ENCODE results near the gene NLRP6.
"Not testable (repeated sequence)": the region's sequence is repeated elsewhere in the genome, so short reads cannot be mapped to it uniquely, and the experiment has no call there.

The NLRP6 gene

DNA sequence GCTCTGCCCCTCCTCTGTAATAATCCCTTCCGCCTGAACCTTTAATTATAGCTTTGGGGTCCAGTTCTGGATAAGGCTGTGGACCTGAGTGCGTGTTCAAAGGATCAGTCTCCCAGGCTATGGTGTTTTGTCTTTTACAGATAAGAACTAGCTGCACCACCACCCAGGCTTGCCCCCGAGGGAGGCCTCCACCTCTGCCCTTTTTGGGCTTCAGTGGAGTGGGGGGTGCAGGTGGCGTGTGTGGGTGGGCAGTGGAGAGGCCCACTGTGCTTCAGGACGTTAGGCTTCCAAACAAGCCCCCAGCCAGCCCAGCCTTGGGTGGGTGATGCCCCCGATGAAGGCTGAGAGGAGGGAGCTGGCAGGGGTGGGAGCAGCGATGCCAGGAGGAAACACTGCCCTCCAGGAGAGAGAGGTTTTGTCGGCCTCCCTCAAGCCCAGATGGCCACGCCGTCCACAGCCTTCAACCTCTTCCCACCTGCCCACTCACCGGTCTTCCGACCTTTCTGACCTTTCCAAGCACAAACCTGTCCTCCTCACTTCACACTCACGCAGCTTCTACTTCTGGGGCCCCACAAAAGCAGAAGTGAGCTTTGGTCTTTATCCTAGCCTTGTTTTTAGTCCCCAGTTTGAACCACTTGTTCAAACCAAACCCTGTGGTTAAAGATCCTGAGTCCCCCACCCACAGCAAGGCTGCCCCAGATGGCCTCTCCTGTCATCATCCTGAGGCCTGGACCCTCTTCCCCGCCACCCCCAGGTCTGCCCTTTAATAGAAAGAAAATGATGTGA lies 21.1 kb upstream of the NLRP6 start:
- no peak for DNase-seq (ENCODE audit: low read depth)

DNA sequence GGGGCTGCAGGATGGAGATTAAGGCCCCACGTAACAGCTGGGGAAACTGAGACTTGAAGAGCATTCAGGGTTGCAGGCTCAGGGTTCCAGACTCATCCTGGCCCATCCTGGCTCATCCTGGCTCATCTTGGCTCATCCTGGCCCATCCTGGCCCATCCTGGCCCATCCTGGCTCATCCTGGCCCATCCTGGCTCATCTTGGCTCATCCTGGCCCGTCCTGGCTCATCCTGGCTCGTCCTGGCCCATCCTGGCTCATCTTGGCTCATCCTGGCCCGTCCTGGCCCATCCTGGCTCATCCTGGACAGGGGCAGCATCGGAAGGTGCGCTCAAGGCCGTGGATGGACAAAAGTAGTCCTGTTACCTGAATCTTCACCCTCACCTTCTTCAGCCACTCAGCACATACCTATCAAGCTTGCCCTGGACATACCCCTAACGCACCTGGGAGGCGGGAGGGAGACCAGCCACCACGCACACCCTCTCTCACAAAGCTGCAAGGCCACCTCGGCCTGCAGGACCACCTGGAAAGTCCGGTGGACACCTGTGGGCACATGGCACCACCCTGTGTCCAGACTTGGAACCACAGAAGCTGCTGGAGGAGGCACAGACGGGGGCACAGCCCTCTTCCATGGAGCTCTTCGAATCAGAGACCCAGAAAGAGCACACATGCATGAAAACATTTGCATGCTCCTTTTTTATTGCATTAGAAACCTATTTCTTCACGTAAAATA lies 20.3 kb upstream of the NLRP6 start:
- no peak for DNase-seq (ENCODE audit: low read depth)

DNA sequence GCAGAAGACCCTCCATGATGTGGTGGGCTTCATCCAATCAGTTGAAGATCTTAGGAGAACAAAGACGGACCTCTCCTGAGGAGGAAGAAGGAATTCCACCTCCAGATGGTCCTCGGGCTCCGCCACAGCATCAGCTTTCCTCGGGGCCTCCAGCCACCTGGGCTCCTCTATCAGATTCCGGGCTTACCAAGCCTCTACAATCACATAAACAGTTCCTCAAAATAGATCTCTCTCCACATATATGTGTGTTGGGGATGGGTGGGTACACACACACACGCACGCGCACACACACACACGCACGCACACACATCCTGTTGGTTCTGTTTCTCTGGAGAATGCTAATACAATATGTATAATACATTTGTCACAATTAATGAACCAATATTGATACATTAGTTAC lies 18.8 kb upstream of the NLRP6 start:
- no peak for DNase-seq (ENCODE audit: low read depth)

DNA sequence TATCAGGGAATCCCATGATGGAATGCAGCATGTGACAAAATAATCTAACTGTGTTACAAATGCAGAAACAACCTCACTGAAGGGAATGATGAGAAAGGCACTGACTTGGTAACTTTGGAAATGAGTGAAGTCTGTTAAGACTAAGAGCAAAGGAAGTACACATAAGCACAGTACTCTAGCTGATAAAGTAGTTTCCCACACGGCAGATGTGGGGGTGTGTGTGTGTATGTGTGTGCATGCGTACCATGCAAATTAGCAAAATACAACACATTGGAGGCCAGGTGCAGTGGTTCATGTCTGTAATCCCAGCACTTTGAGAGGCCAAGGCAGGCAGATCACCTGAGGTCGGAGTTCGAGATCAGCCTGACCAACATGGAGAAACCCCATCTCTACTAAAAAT lies 16.6 kb upstream of the NLRP6 start:
- no peak for DNase-seq (ENCODE audit: low read depth)

DNA sequence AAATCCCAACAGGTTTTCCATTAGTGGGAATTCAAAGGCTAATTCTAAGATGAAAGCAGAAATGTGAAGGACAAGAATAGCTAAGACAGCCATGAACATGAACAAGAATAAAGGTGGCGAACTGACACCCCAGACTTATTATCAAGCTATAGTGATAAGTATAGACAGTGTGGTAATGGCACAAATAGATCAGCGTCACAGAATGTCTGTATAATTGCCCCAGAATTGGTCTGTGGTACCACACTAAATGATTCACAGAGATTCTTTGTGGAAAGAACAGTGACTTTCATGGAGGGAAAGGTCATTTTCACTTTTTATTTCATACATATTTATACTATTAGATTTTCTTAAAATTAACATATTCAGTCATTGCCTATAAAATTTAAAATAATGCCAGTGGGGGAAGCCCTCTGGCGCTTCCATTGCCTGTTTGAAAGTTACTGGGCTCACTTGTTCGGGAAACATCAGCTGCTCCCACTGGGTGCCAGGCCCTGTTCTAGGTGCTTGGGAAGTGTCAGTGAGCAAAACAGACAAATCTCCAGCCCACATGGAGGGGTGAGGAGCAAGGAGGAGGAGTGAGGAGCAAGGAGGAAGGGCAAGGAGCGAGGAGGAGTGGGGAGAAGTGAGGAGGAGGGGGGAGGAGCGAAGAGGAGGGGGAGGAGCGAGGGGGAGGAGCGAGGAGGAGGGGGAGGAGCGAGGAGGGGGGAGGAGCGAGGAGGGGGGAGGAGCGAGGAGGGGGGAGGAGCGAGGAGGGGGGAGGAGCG lies 11.3 kb upstream of the NLRP6 start:
- no peak for DNase-seq (ENCODE audit: low read depth)

DNA sequence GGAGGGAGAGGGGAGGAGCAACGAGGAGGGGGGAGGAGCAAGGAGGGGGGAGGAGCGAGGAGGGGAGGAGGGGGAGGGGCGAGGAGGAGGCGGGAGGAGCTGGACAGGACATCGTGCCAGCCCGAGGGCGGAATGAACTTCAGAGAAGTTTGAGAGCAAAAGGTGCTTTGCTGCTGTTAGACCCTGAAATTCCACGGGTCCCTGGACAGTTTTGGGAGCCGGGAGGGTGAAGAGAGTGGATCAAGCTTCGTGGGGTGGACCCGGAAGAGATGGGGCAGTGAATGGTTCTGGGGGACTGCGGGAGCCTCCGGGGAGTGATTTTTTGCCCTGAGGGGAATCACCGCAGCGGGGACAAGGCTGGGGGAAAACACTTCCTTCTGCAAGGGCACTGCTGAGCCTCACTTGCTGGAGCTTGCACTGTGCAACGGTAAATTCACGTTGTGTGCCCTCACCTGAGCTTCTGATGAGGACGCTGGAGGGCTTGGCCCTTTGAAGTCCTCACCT lies 10.7 kb upstream of the NLRP6 start:
- DNase-seq (ENCODE audit: low read depth), result no peak

DNA sequence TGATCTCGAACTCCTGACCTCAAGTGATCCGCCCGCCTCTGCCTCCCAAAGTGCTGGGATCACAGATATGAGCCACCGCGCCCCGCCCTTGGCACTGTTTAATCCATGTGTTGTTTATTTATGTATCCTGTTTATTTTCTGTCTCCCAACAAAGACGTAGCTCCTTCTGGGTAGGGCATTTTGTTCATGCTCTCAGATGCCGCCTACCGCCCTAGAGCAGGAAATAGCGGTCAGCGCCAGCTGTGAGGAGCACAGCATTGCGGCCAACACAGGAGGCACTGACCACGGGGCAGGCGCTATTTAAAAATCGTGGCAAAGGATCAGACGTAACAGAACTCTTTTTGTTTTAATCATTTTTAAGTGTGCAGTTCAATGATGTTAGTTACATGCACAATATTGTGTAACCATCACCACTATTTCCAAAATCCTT lies 9.5 kb upstream of the NLRP6 start:
- DNase-seq (ENCODE audit: low read depth), result not testable (repeated sequence)

DNA sequence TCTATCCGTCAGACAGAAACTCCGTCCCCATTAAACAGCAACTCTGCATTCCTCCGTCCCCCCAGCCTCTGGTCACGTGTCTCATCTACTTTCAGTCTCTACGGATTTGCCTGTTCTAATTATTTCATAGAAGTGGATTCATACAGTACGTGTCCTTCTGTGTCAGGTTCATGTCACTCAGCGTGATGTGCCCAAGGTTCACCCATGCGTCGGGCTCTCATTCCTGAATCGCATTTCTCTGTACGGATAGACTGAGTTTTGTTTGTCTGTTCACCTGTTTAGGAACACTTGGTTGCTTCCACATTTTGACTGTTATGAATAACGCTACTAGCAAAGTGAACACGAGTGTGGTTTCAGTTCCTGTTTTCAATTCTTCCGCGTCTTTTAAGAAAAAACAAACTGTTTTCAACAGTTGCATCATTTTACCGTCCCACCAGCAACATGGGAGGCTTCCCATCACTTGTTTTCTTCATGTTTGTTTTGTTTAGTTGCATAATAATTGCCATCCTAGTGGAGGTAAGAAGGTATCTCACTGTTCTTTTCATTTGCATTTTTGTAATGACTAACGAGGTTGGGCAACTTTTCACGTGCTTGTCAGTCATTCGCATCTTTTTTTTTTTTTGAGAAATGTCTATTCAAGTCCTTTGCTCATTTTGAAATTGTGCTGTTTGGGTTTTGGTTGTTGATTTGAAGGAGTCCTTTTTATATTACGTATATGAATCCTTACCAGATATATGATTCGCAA lies 8.9 kb upstream of the NLRP6 start:
- DNase-seq (ENCODE audit: low read depth), result no peak

DNA sequence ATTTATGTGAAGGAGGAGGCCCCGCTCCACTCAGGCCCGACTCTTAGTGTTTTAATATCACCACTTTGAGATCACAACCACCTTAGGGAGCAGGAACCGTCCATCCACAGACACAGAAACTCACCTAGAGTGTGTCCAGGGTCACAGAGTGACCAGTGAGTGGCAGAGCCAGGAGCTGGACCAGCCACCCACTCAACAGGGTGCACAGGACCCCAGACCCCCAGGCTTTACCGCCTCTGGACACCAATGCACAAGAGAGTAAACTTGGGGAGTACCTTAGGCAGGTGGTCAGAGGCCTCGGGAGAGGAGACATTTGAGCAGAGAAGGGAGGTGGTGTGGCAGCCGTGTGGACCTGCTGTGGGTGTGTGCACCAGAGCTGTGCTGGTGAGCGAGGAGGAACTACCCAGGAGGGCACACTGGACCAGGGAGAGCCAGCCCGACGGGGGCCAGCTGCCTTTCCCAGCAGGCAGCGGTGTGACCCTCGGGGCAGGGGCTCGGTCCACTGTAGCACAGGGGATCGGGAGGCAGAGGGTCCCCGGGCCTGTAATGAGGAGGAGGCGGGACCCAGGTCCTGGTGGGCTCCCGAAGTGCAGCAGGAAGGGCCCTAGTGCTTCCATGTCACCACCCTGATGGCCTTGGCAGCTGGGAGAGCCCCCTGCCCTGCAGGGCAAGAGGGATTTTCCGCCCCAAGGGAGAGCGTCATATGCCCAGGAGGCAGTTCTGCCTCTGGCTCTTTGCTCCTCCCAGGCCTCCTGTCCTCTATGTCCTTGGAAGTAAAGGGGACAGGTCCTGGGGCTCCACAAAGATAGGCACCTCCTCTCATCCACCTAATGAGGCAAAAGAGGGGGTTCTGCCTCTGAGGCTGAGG lies 7.5 kb upstream of the NLRP6 start:
- DNase-seq (ENCODE audit: low read depth), result no peak

DNA sequence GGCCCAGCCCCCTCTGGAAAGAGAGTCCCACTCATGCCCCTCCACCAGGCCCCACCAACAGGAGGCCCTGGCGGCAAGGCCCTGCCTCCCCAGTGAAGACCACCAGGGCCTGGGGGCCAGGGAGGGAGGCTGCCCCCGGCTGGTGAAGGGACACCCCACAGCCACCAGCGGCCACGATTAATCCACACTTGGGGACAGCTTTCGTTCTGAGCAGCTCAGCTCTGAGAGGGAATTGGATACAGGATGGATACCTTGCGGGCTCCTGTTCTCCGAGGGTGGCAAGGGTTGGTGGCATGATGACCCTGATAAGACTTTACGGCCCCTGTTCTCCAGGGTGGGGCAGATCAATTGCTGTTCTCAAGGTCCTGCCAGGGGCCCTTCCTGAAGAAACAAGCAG lies 6.9 kb upstream of the NLRP6 start:
- DNase-seq (ENCODE audit: low read depth), result no peak

DNA sequence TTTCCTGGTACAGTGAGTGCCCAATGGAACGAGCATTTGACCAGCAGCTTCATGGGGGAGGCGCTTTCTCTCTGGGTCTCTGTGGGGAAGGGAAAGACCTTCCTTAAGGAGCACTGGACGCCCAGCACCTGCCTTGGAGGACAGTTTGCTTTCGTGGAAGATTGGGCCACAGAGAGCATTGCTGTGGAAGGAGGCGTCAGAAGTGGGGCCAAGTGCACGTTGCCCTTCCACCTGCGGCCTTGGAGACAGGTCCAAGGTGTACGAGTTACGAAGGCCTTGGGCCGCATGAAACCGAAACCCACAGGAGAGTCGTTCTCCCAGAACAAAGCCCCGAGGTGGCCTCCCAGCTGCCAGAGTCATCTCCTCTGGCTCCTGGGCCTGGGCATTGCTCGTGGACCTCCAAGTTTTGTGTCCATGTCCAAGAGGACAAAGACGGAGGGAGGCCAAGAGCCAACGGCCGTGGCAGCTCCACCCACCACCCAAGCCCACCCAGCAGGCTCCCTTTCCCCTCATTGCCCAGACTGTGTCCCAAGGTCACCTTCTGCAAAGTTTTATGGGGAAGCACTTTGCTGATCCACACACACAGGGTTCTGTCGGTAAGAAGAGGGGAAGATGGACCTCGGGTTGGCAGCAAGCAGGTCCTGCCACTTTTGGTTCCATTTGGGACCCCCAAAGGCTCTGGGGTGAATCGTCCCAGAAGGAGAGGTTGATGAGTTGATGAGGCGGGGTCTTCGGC lies 5.8 kb upstream of the NLRP6 start:
- no peak for DNase-seq (ENCODE audit: low read depth)

DNA sequence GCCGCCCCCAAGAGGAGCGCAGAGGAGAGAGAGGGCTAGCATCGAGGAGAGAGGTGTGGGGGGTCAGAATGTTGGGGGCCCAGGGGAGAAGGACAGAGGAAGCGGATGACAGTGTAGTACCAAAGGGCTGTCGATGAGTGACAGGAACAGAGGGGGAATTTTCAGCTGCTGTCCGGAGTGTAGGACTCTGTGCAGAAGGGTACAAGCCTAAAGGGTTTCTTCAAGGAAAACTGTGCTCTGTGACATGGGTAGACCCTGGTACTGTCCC lies 5.3 kb upstream of the NLRP6 start:
- DNase-seq (ENCODE audit: low read depth), result no peak

DNA sequence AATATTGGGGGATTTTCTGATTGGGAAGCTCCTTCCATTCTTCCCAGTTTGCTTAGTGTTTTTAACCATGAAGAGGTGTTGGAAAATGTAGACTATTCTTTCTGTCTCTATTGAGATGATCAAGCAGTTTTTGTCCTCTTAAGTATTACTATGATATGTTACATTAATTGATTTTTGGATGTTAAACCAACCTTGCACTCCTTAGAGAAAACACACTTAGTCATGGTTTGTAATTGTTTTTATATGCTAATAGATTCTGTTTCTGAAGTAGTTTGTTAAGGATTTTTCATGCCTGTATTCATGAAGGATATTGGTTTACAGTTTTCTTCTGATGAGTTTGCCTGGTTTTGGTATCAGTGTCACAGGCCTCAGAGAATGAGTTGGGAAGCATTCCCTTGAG lies 2.0 kb upstream of the NLRP6 start:
- DNase-seq (ENCODE audit: low read depth), result no peak

DNA sequence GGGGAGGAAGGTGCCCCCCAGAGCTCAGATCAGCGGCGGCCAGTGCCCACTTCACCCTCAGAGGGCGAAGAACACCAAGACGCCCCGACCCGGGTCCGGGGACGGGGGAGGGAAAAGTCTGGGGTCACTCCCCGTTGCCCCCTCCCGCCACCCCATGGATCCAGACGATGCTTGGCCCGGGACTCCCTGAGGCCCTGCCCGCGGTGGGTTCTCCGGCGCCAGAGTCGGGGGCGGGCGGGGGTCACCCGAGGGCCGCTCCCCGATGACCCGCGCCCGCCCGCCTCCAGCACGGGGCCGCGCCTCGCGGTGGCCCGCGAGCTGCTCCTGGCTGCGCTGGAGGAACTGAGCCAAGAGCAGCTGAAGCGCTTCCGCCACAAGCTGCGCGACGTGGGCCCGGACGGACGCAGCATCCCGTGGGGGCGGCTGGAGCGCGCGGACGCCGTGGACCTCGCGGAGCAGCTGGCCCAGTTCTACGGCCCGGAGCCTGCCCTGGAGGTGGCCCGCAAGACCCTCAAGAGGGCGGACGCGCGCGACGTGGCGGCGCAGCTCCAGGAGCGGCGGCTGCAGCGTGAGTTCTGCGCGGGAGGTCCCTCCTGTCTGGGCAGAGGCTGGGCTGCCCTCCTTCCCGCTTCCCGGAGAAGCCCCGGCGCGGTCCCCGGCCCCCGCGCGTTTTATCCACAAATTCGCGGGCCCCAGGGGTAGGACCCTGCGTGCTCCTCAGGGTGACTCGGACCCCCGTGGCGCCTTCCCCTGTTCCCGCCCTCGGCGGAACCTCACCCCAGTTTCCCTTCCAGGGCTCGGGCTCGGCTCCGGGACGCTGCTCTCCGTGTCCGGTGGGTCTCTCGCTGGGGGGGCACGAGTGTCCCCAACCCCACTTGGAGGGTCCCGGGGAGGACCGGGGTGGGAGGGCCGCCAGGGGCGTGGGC lies 1.1 kb downstream of the NLRP6 start:
- DNase-seq (ENCODE audit: low read depth), result no peak

DNA sequence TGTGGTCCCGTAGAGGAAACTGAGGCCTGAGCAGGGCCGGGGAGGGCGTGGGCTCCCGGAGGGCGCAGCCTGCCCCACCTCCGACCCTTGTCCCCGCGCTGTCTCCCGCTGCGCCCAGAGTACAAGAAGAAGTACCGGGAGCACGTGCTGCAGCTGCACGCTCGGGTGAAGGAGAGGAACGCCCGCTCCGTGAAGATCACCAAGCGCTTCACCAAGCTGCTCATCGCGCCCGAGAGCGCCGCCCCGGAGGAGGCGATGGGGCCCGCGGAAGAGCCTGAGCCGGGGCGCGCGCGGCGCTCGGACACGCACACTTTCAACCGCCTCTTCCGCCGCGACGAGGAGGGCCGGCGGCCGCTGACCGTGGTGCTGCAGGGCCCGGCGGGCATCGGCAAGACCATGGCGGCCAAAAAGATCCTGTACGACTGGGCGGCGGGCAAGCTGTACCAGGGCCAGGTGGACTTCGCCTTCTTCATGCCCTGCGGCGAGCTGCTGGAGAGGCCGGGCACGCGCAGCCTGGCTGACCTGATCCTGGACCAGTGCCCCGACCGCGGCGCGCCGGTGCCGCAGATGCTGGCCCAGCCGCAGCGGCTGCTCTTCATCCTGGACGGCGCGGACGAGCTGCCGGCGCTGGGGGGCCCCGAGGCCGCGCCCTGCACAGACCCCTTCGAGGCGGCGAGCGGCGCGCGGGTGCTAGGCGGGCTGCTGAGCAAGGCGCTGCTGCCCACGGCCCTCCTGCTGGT lies 1.9 kb downstream of the NLRP6 start:
- no peak for DNase-seq (ENCODE audit: low read depth)

DNA sequence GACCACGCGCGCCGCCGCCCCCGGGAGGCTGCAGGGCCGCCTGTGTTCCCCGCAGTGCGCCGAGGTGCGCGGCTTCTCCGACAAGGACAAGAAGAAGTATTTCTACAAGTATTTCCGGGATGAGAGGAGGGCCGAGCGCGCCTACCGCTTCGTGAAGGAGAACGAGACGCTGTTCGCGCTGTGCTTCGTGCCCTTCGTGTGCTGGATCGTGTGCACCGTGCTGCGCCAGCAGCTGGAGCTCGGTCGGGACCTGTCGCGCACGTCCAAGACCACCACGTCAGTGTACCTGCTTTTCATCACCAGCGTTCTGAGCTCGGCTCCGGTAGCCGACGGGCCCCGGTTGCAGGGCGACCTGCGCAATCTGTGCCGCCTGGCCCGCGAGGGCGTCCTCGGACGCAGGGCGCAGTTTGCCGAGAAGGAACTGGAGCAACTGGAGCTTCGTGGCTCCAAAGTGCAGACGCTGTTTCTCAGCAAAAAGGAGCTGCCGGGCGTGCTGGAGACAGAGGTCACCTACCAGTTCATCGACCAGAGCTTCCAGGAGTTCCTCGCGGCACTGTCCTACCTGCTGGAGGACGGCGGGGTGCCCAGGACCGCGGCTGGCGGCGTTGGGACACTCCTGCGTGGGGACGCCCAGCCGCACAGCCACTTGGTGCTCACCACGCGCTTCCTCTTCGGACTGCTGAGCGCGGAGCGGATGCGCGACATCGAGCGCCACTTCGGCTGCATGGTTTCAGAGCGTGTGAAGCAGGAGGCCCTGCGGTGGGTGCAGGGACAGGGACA lies 2.7 kb downstream of the NLRP6 start:
- DNase-seq (ENCODE audit: low read depth), result no peak

DNA sequence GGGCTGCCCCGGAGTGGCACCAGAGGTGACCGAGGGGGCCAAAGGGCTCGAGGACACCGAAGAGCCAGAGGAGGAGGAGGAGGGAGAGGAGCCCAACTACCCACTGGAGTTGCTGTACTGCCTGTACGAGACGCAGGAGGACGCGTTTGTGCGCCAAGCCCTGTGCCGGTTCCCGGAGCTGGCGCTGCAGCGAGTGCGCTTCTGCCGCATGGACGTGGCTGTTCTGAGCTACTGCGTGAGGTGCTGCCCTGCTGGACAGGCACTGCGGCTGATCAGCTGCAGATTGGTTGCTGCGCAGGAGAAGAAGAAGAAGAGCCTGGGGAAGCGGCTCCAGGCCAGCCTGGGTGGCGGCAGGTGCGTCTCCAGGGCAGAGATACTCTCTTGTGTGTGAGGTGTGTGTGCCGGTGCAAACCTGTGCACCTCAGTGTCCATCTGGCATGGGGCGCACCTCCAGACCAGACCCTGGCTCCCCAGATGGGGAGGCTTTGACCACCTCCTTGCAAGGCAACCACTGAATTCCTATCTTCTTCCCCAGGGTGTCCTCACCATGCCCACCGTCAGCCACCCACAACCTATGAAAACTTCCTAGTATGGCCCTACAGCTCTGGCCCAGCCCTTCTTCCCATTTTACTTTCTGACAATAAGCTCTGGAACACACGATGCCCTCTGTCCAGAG lies 3.4 kb downstream of the NLRP6 start:
- DNase-seq (ENCODE audit: low read depth), result no peak
